Activated naive CD4-positive, alpha-beta T cell treated with anti-CD3 and anti-CD28 coated beads, Interleukin-2, amount 10 ng/mL, durations not matched to agents 7 days and 5 days (primary cell): ENCODE measurements around the gene CACNB4.
"Not testable (repeated sequence)": the region's sequence is repeated elsewhere in the genome, so short reads cannot be mapped to it uniquely, and the experiment has no call there.

Source experiments
- CTCF ChIA-PET: fragments of 350-600 bp; sonication (Branson Sonifier 250); formaldehyde crosslinking; loops from one replicate; lab custom pipeline; 2021; ENCODE audit warnings: antibody characterized with exemption; lab: Charles Lee
- DNase-seq: peaks from one replicate; pipeline ENCODE4 v3.0.0-alpha.2; 2020
- H3K27ac Mint-ChIP-seq: one replicate; pipeline ENCODE4 v1.8.0; 2021; ENCODE audit warnings: mild to moderate bottlenecking, moderate library complexity, mixed read lengths
- H3K27me3 Mint-ChIP-seq: one replicate; pipeline ENCODE4 v1.8.0; 2021; ENCODE audit warnings: mild to moderate bottlenecking, mixed read lengths
- H3K36me3 Mint-ChIP-seq: one replicate; pipeline ENCODE4 v1.8.0; 2021; ENCODE audit warnings: mixed read lengths
- H3K4me1 Mint-ChIP-seq: one replicate; pipeline ENCODE4 v1.8.0; 2021; ENCODE audit warnings: mixed read lengths
- H3K4me3 Mint-ChIP-seq: one replicate; pipeline ENCODE4 v1.8.0; 2021; ENCODE audit warnings: mild to moderate bottlenecking, moderate library complexity, mixed read lengths
- H3K9me3 Mint-ChIP-seq: one replicate; pipeline ENCODE4 v1.8.0; 2021; ENCODE audit warnings: mixed read lengths

Gene CACNB4

GRCh38 chr2:152003283-152003682 is 95.6 kb downstream of the CACNB4 start:
- H3K27me3 Mint-ChIP-seq, H3K4me1 Mint-ChIP-seq, H3K36me3 Mint-ChIP-seq, H3K4me3 Mint-ChIP-seq, H3K27ac Mint-ChIP-seq, DNase-seq, H3K9me3 Mint-ChIP-seq: not testable (repeated sequence)
- CTCF ChIA-PET, result interaction anchor here (3.7 kb wide), 1 partner anchor 22 kb away, joined by 20 read pairs; no protein-coding TSS in a partner anchor

GRCh38 chr2:151999053-151999452 is 99.8 kb downstream of the CACNB4 start:
- H3K4me3 Mint-ChIP-seq, result no peak overlapping the region

GRCh38 chr2:151996243-151997003 is 102.4 kb downstream of the CACNB4 start:
- Mint-ChIP-seq H3K27ac (no peak overlapping the region), H3K36me3 (no peaks in the 10 kb centered on the region), H3K27me3 (peaks cover 12% of the 10 kb centered on the region), H3K4me1 (no peaks in the 10 kb centered on the region), H3K9me3 (no peaks in the 10 kb centered on the region), H3K4me3 (no peak overlapping the region)
- CTCF ChIA-PET, result no interaction called here
- no peak for DNase-seq

More at GRCh38 chr2:151999053-151999452, 99.8 kb downstream of the CACNB4 start:
- peak; percentile 55 for DNase-seq
- no peaks in the 10 kb centered on the region for H3K36me3 Mint-ChIP-seq
- peaks cover 16% of the 10 kb centered on the region for H3K27me3 Mint-ChIP-seq
- peak overlapping the region; percentile 64 for H3K27ac Mint-ChIP-seq
- H3K9me3 Mint-ChIP-seq, result no peaks in the 10 kb centered on the region
- no peaks in the 10 kb centered on the region for H3K4me1 Mint-ChIP-seq
- CTCF ChIA-PET, result interaction anchor here (0.7 to 1.8 kb wide), 11 partner anchors 10 to 212 kb away, joined by 3 to 14 read pairs (median 5); no protein-coding TSS in a partner anchor

GRCh38 chr2:151995161-151995557 is 103.7 kb downstream of the CACNB4 start:
- Mint-ChIP-seq H3K27ac (no peak overlapping the region), H3K36me3 (no peaks in the 10 kb centered on the region), H3K4me3 (no peak overlapping the region), H3K9me3 (no peaks in the 10 kb centered on the region), H3K4me1 (no peaks in the 10 kb centered on the region), H3K27me3 (peaks cover 12% of the 10 kb centered on the region)
- no peak for DNase-seq
- CTCF ChIA-PET, result no interaction called here

GRCh38 chr2:151994178-151994577 is 104.7 kb downstream of the CACNB4 start:
- H3K27me3 Mint-ChIP-seq, result peaks cover 12% of the 10 kb centered on the region
- H3K4me3 Mint-ChIP-seq, H3K27ac Mint-ChIP-seq, H3K9me3 Mint-ChIP-seq, H3K36me3 Mint-ChIP-seq, CTCF ChIA-PET, H3K4me1 Mint-ChIP-seq, DNase-seq: not testable (repeated sequence)

- no peak for DNase-seq
- Mint-ChIP-seq H3K9me3 (no peaks in the 10 kb centered on the region), H3K36me3 (no peaks in the 10 kb centered on the region), H3K27me3 (peaks cover 6% of the 10 kb centered on the region), H3K4me1 (no peaks in the 10 kb centered on the region), H3K27ac (no peak overlapping the region), H3K4me3 (no peak overlapping the region)
- CTCF ChIA-PET, result interaction anchor here (1.0 kb wide), 1 partner anchor 13 kb away, joined by 3 read pairs; no protein-coding TSS in a partner anchor
Observed at GRCh38 chr2:151991010-151991409, 107.8 kb downstream of the CACNB4 start.

GRCh38 chr2:151989378-151989777 is 109.5 kb downstream of the CACNB4 start:
- Mint-ChIP-seq H3K27me3 (peaks cover 2% of the 10 kb centered on the region), H3K9me3 (no peaks in the 10 kb centered on the region), H3K4me1 (no peaks in the 10 kb centered on the region), H3K36me3 (no peaks in the 10 kb centered on the region), H3K27ac (no peak overlapping the region), H3K4me3 (no peak overlapping the region)
- no peak for DNase-seq
- CTCF ChIA-PET, result no interaction called here

GRCh38 chr2:151987484-151987883 is 111.4 kb downstream of the CACNB4 start:
- Mint-ChIP-seq H3K9me3 (no peaks in the 10 kb centered on the region), H3K4me3 (no peak overlapping the region), H3K4me1 (no peaks in the 10 kb centered on the region), H3K36me3 (no peaks in the 10 kb centered on the region), H3K27ac (no peak overlapping the region), H3K27me3 (no peaks in the 10 kb centered on the region)
- CTCF ChIA-PET, result no interaction called here
- DNase-seq, result no peak

GRCh38 chr2:151984424-151985083 is 114.3 kb downstream of the CACNB4 start:
- H3K36me3 Mint-ChIP-seq, result no peaks in the 10 kb centered on the region
- no peaks in the 10 kb centered on the region for H3K4me1 Mint-ChIP-seq
- CTCF ChIA-PET, result interaction anchor here (1.0 to 1.8 kb wide), 2 partner anchors 14 kb away, joined by 6 read pairs; no protein-coding TSS in a partner anchor
- no peak for DNase-seq
- no peak overlapping the region for H3K4me3 Mint-ChIP-seq
- H3K9me3 Mint-ChIP-seq, result no peaks in the 10 kb centered on the region
- H3K27ac Mint-ChIP-seq, result no peak overlapping the region
- H3K27me3 Mint-ChIP-seq, result no peaks in the 10 kb centered on the region

- no peak overlapping the region for H3K4me3 Mint-ChIP-seq
- H3K9me3 Mint-ChIP-seq, result no peaks in the 10 kb centered on the region
- no peaks in the 10 kb centered on the region for H3K4me1 Mint-ChIP-seq
- no peak for DNase-seq
- H3K27me3 Mint-ChIP-seq, result peaks cover 4% of the 10 kb centered on the region
- CTCF ChIA-PET, result interaction anchor here (1.0 kb wide), 1 partner anchor 15 kb away, joined by 6 read pairs; no protein-coding TSS in a partner anchor
- no peak overlapping the region for H3K27ac Mint-ChIP-seq
- H3K36me3 Mint-ChIP-seq, result no peaks in the 10 kb centered on the region
Observed at GRCh38 chr2:151983221-151983620, 115.6 kb downstream of the CACNB4 start.

GRCh38 chr2:151981886-151982285 is 117.0 kb downstream of the CACNB4 start:
- Mint-ChIP-seq H3K9me3 (no peaks in the 10 kb centered on the region), H3K27me3 (peaks cover 4% of the 10 kb centered on the region), H3K36me3 (no peaks in the 10 kb centered on the region), H3K27ac (no peak overlapping the region), H3K4me3 (no peak overlapping the region), H3K4me1 (no peaks in the 10 kb centered on the region)
- CTCF ChIA-PET, result interaction anchor here (1.2 kb wide), 1 partner anchor 44 kb away, joined by 3 read pairs; no protein-coding TSS in a partner anchor
- DNase-seq, result no peak

- Mint-ChIP-seq H3K4me3 (no peak overlapping the region), H3K27ac (no peak overlapping the region), H3K36me3 (no peaks in the 10 kb centered on the region), H3K9me3 (no peaks in the 10 kb centered on the region), H3K27me3 (peaks cover 4% of the 10 kb centered on the region), H3K4me1 (no peaks in the 10 kb centered on the region)
- no peak for DNase-seq
- CTCF ChIA-PET, result interaction anchor here (0.6 to 1.7 kb wide), 2 partner anchors 19 to 57 kb away, joined by 3 to 6 read pairs; no protein-coding TSS in a partner anchor
Observed at GRCh38 chr2:151979694-151980093, 119.2 kb downstream of the CACNB4 start.

- CTCF ChIA-PET, result interaction anchor here (1.7 kb wide), 1 partner anchor 20 kb away, joined by 6 read pairs; no protein-coding TSS in a partner anchor
- Mint-ChIP-seq H3K27me3 (peaks cover 4% of the 10 kb centered on the region), H3K36me3 (no peaks in the 10 kb centered on the region), H3K4me3 (no peak overlapping the region), H3K27ac (no peak overlapping the region), H3K4me1 (no peaks in the 10 kb centered on the region), H3K9me3 (no peaks in the 10 kb centered on the region)
- no peak for DNase-seq
Observed at GRCh38 chr2:151978709-151979108, 120.1 kb downstream of the CACNB4 start.

GRCh38 chr2:151977631-151978030 is 121.2 kb downstream of the CACNB4 start:
- Mint-ChIP-seq H3K9me3 (no peaks in the 10 kb centered on the region), H3K4me1 (no peaks in the 10 kb centered on the region), H3K27me3 (peaks cover 4% of the 10 kb centered on the region), H3K27ac (no peak overlapping the region), H3K36me3 (no peaks in the 10 kb centered on the region), H3K4me3 (no peak overlapping the region)
- CTCF ChIA-PET, result interaction anchor here (1.8 kb wide), 1 partner anchor 21 kb away, joined by 6 read pairs; no protein-coding TSS in a partner anchor
- DNase-seq, result no peak
